Kidney tubule cell (primary cell): ENCODE data around the gene TBX15.
A peak's percentile ranks its signal among the peaks of the same experiment; 100 is the strongest.
"Not testable (repeated sequence)": the region's sequence is repeated elsewhere in the genome, so short reads cannot be mapped to it uniquely, and the experiment has no call there.

Experiments used
- DNase-seq: peaks from one replicate; pipeline ENCODE4 v3.0.0-alpha.2; 2018; ENCODE audit warnings: low spot score

Gene TBX15

DNA sequence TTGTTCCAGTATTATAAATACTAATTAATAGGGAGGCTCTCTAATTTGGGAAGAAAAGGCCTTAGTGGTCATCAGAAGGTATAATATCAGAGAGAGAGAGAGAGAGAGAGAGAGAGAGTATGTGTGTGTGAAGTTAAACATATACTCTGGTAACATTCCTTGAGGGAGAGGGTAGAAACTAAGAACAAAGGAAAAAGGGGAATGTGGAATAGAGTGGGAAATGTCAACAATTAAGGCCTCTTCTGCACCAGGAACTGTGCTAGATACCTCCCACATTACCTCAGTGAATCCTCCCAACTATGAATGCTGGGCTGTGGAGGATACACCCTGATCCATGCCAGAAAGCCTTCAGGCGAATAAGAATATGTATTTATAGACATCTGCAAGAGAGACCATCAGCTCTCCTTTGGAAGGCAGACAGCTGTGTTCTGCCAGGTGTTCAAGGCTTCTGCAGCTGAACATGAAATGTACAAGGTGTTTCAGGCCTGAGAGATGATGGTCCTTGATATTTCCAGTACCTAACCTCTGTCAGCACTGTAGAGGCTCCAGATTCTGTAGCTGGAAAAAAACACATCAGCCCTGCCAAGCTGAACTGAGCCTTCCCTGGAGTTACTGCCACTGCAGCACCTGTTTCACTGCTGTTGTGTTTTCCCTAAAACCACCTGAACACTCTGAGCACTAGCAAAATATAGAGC is 29.1 kb downstream of the TBX15 start:
- DNase-seq = peak; percentile 42

DNA sequence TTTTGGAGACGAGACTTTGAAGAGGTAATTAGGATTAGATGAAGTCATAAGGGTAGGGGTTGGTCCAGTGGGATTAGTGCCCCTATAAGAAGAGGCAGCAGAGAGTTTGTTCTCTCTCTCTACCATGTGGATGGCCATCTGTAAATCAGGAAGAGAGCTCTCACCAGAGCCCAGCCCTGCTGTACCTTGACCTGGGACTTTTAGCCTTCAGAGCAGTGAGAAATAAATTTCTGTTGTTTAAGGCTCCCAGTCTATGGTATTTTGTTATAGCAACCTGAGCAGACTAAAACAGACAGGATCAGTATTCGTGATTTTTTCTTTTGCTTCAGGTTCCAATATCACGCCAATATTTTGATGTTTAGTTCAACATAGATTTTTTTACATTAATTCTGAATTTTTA is 30.0 kb downstream of the TBX15 start:
- DNase-seq = no peak

DNA sequence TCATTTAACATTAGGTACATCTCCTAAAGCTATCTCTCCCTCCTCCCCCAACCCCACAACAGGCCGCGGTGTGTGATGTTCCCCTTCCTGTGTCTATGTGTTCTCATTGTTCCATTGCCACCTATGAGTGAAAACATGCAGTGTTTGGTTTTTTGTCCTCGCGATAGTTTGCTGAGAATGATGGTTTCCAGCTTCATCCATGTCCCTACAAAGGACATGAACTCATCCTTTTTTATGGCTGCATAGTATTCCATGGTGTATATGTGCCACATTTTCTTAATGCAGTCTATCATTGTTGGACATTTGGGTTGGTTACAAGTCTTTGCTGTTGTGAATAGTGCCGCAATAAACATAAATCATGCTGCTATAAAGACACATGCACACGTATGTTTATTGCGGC is 30.6 kb downstream of the TBX15 start:
- DNase-seq = not testable (repeated sequence)

DNA sequence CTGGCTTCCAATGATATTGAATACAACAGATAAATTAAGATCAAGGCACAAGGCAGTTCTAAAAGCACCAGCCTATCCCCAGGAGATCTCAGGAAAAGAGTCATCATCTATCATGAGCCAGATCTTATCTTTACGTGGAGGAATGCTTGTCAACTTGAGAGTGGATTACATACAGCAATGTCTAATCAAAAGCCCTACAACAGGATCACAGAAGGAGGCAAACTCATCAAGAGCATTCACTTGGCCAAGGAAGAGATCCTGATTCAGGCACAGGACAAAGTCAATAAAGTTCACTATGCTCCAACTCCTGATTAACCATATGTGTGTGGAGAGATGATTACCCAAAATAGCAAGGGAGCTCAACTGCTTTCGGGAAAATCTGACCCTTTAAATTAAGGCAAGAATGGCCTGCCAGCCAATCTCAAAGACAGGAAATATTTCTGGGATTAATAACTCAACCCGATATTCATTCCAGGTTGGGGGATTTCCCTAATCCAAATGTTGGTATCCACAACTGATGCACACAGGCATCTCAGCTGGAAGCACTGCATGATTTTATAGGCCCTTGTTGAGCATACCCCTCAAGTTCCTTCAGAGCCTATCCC is 33.7 kb downstream of the TBX15 start:
- no peak for DNase-seq

DNA sequence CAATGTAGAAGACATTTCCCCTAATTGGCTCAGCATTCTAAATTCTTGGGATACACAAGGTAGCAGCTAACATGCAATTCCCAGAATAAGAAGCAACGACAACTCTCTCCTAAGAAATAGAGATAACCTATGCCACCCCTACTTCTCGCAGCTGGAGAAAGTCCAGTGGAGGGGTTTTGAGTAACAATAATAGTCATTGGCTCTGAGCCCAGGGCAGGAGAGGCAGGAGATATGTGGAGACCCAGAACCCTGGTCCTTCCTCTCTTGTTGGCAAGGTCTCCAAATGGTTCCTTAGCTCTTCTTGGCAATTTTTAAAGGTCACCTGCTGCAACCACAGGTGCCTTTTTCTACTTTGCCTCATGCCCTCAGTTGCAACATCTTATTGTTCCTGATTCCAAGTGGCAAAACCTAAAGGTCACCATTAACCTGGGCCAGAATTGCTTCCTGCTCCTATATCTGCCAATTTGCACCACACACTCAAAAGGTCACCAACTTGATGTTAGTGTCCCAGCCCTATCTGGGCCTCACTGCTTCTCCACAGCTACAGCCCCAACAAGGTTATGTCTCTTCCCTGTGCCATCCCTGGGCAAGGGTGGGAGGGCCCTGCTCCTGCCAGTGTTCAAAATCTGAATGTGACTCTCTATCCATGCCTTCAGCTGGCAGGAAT is 36.7 kb downstream of the TBX15 start:
- DNase-seq = no peak

DNA sequence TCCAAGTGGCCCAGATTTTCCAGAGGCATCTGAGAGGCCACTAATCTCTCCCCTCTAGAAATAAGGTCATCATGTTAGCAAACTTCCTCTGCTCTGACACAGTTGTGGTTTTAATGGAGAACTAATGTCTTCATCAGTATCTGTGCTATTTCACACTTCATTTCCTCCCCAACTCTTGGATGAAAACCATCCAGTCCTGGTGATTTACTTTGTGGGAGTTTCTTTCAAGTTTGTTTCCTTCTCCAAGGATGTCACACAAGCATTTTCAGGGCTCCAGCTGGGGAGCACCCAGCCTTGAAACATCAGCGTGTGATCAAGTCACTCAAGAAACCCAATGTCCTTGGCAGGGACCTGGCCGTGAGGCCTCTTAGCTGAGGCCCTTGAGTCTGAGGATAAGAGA is 38.8 kb downstream of the TBX15 start:
- peak; percentile 92 for DNase-seq

DNA sequence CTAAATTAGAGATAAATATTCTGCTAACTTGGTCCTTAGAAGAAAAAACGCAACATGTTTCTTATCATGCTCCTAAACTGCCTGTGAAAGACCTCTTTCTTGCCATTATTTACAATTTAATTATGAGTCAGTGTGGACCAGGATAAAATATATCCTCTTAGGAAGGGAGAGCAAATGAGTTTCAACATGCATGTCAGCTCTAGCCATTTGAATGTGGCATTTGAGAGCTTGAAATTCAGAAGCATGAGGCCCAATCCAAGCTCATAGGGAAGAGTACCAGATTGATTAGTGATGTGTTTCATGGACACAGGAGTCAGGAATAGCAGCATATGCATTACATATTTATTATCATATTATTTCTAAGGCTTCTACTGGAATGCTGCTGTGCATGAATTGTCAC is 39.3 kb downstream of the TBX15 start:
- DNase-seq = no peak

DNA sequence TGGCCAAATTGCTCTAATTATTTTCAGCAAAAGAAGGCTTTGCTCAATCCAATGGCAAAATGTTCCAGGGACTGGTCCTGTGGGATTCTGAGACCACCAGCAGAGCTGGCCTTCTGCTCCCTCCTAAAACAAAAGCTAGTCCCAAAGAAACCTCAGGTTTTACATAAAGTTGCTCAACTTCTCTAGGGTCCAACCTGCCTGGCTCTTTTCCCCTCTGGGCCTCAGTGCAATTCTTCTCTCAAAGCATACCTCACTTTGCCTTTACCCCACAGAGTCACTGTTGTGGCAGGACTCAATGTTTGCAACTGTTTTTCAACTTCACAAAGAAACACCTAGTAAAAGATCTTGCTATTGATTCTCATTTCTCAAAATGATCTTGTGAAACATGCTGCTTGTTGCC is 39.8 kb downstream of the TBX15 start:
- no peak for DNase-seq

DNA sequence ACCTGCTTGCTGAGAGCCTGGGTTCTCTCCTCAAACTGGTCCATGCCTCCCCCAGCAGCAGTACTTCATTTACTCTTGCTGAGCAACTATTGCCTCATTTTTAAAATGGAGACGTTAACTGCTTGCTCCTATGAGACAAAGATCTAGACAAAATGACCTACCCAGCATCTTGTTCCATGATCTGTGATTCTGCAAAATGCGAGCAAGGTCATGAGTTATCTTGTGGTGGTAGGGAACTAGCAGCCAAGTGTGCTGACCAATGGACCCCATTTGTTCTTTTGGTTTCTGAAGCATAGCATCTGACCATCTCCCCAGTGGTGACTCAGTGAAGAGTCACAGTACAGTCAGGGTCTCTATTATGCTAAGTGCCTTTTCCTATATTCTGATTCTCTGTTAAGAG is 40.4 kb downstream of the TBX15 start:
- DNase-seq = peak; percentile 94

DNA sequence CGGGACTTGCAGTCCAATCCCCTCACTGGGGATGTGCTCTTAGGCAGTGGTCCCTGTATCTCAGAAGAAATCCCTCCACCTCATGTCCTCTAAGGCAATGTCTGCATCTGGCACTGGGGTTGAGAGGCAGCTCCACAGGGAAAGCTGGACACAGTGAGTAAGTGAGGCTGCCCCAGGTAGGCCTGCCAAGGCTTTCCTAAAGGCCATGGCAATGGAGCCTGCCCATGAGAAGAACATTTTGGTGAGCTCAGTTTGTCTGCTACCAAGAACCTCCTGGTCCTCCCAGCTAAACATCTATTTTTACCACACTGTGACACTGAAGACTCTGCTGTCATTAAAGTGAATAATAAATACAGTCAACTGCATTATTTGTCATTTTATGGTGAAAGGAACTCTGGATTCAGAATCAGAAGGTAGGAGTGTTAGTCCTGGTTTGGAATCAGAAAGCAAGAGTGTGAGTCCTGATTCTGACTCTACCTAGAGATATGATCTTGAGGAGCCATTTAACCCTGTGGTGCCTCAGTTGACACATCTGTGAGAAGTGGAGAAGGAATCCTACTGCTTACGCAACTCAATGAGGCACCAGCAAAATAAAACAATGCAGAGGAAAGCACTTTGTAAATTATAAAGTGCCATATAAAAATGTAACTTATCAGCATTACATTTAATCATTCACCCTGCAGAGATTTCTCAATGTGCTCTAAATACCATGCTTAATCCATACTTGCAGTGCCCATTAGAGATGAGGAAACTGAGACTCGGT is 41.0 kb downstream of the TBX15 start:
- DNase-seq = peak; percentile 17

DNA sequence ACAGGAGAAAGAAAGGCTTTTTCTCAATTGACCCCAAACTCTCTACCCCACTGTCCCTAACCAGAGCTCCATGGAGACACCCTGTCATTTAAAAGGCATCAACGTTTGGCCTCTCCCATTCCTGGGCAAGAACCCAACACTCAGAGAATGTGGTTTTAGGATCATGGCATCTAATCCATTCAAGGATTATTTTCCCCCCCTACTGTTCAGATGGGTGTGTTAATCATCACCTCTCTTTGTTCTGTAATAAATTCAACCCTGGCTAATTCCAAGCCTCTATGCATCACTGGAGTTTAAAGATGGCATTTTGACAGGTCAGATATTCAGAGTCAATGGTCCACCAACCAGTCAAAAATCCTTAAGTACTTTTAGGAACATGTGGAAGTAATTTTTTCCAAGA is 42.7 kb downstream of the TBX15 start:
- DNase-seq = peak; percentile 86

DNA sequence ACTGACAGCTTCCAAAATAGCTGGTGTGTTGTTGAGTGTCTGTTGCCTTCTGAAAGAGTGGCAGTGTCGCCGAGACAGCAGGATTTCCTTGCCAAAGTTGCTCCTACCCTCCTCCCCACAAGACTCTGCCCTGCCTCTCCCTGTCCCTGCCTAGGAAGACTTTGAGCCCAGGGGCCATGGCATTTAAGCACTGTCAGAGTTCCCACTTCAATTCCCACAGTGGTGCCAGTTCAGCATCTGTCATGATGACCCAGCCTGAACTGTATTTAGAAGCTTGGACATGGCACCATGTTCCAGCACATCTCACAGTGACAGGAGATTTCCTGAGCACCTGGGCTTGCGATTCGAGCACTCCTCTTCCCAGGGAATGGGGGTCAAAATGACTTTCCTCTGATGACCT is 43.6 kb downstream of the TBX15 start:
- DNase-seq = no peak

DNA sequence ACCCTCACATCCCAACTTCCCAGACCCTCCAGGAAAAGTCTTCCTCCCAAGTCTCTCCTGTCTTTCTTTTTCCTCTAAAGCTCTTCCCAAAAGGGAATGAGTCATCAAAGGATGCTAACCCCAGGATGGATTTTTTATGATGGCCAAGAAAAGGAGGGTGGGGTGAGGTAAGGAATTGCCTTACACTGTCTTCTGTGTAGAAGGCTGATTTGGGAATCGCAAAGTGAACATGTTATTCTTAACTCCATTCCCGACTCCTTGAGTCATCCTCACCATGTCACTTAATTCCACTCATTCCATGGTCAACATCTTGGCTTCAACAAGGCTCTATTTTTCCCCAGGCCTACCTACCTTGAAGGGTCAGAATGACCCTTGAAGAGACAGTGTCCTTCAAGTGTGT is 44.0 kb downstream of the TBX15 start:
- DNase-seq = peak; percentile 20

DNA sequence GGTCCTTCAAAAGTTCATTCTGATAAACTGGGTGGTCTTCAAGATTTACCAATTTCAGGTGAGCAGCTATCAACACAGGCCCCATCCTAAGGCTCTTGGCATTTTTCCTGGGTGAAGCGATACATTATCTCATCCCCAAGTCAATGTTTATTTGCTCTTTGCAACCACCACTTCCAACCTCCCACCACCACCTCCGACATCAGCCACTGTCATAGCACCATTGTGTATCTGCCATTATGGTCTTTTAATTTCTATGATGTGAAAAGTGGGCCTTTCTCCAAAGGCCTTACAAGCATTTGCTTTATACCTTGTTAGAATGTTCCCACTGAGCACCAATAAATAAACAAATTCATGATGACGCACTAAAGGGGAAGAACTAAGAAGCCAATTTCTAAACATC is 47.2 kb downstream of the TBX15 start:
- DNase-seq = no peak

DNA sequence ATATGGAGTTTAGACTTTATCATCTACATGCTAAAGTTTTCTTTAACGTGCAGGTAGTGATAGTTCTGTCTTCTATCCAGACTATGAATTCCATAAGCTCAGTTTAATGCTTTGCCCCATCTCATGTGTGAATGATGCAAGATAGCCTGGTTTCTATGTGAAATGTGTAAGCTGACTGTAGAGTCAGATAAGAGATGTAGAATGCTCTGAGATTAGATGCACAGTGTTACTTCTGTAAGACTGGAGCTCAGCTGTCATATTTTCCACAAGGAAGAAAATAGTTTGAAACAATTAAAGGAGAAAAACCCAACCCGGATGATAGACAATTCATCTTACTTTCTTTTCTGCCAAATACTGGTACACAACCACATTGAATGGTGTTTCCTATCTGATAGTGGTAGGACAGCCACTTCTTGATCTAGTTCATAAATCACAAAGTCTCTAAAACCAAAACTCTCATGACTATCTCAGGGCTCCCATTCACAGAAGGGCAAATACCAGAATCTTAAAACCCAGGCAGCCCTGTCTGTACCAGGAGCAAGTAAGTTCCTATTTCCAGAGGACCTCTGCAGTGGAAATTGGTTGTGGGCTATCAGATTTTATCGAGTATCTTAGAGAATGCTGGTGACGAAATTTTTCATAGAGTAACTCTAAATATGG is 50.6 kb downstream of the TBX15 start:
- DNase-seq = no peak

DNA sequence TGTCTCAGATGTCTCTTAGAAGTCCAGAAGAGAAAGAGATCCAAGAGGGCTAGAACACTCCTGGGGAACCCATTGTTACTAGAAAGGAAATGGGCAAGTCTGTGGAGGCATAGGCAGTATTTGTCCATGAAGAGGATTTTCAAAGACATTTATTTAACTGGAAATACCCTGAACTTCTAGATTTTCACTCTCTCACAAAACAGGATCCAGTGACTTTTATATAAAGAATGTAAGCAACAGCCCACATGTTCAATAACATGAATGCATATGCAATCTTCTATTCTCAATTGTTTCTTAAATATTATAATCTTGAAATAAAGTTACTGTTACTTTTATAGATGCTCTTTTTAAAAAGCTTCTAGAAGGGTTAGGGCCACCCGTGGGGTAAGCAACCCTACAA is 53.4 kb downstream of the TBX15 start:
- DNase-seq = no peak

DNA sequence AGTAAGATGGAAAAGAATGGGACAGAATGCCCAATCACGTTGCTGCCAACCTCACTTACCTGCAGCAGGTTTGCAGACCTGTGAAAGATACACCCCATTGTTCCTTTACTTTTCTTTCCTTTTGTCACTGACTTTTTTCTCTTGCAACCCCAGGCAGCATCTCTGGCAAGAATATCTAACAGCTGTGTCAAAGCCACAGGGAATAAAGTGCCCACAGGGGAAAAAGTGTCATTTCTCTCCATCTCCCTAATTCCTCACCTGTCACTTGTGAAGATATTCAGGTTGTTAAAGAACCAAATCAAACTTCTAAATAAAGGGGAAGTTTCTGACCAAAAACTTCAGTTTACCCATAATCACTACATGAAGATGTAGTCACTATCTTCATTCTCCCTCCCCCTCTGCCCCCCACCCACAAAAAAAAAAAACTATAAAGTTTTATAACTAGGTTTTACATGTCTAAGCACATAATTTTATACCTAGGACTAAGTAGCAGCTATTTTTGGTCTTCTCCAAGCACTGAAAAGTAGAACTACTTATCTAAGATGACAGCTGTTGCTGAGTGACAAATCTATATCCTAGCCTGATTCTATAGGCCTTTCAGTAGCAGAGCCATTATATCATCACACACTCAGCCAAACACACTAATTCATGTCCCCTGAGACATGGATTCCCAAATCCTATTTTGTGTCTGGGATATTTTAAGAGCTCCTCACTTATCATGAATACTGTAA is 54.9 kb downstream of the TBX15 start:
- DNase-seq = no peak

DNA sequence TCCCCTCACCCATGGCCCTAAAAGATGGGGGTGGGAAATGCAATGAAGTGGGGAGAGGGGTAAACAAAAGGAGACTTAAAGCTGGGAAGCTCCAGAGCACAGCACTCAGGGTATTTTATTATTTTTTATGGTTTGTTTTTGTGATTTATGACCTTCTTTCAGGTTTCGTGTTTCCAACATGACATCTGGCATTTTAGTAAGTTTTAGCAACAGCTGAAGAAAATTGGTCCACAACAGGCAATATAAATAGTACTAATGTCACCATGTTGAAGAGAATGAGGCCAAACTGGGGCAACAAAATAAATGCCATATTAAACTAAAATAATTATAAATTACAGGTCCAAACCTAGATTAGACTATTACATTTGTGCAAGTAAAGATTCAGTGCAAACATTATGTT is 56.3 kb downstream of the TBX15 start:
- no peak for DNase-seq

DNA sequence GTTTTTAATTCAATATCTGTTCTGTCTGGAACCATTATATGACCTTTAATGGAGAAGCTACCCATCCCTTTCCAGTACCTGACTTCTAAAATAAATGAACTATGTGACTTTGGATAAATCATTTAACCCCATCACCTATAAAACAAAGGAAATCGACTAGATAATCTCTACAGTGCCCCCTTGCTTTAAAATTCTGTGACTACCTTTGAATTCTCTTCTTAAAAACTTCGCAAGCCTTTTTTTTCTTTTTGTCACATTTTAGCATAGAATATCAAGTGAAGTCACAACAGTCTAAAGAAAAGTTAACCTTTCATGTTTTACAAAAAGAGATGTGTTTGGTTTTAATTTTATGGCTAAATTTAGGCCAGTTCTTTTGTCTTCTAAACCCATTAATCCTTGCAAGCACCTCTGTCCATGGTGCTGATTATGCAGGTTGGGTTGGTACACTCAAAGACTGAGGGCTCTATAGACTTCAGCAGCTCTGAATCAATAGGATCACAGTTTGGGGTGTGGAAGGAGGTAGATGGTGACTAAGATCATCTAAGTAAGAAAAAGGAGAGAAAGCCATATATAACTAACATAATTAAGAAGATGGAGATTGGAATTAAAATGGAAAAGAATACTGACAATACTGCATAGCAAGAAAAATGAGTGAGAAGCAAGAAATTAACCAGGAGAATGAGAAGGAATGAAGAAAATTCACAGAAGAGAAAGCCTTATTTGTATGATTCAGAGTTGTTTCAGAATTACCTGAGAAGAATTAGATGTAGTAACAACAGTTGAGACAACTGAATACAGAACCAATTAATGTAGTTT is 59.2 kb downstream of the TBX15 start:
- DNase-seq = peak; percentile 52

DNA sequence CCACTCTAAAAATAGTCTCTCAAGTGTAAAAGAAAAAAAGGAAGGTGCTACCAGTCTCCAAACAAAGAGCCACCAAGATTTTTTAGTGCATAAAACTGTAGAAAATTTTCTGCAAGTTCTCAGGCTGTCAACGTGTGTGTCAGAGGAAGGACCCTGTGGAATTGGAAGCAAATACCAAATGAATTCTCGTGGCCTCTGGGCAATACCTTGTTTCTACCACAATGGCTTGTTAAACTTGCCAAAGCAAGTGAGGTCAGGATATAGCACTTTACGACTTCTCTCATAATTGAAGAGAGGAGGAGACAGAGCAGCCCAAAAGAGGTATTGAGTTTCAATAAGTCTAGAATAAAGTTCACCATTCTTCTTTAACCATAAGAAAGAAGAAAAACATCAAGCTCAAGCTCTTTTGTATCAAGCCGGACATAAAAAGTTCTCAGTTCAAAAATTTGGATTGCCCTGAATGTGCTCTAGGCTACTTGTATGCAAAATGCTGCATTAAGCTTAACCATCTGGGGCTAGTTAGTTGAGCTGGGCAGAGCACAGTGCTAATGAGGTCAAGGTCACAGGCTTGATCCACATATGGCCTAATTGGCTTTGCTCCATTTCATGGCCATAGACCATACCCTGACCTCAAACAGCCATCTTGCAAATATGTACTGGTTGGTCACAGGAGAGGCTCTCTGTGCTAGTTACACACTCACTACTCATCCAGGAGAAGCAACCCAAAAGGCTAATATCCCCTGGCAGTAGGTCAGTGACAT is 60.5 kb downstream of the TBX15 start:
- no peak for DNase-seq
